K562 (cell line): ENCODE results near the gene FGR. TPM values are rescaled to one million over a fixed set of nuclear protein-coding genes. Genes with fewer than 3 reads are reported as not detected.

Experiments
- ATAC-seq: fragments of 200-7000 bp; cut with Tn5 transposase; 3 replicates; pipeline ENCODE4 v1.9.1; 2020; ENCODE audit warnings: moderate library complexity
- BruUV-seq: library from RNA; stranded (reverse); fragments of 400-500 nt; replicated peaks from 2 replicates; lab custom pipeline; 2021; lab: Mats Ljungman, UMichigan
- CTCF ChIA-PET: fragments of 300-600 bp; formaldehyde crosslinking; extraction: SDS; loops from one replicate; lab custom pipeline; 2021; ENCODE audit warnings: low intra/inter-chr PET ratio; lab: Yijun Ruan, JAX
- POLR2A ChIA-PET: fragments of 300-600, 350-650 bp; sonication (Branson Sonifier 250); formaldehyde crosslinking; extraction: SDS; loops from one replicate; lab custom pipeline; 2021; ENCODE audit warnings: antibody characterized with exemption, inconsistent platforms; lab: Yijun Ruan, JAX
- DNase-seq, 4 experiments: peaks; one replicate each; pipeline versions ENCODE4 v3.0.0 to v3.0.0-alpha.2; 2011 to 2018; ENCODE audit warnings: low spot score in 3 of 4, mixed read lengths in 3 of 4; ENCODE audit errors: extremely low read depth in 1 of 4
- FAIRE-seq: peaks from 2 replicates; lab custom pipeline; 2011; peaks lifted over from hg19 to GRCh38; lab: Jason Lieb, UNC
- H2AFZ ChIP-seq: 2 replicates; pipeline ENCODE4 v1.6.0; 2011; ENCODE audit warnings: low read depth, low read length, control low read depth, inconsistent platforms
- H3K27ac ChIP-seq: fragments of 200-600 bp; 3 replicates; pipeline ENCODE4 v1.8.0; 2011; ENCODE audit warnings: low read depth, mild to moderate bottlenecking, control low read depth, inconsistent platforms, low read length, moderate library complexity, mixed read lengths; ENCODE audit errors: extremely low read depth
- H3K27me3 ChIP-seq, 2 experiments: fragments of 300-600 bp in 1 of 2; 2 replicates in 1 of 2; 3 replicates in 1 of 2; pipeline versions ENCODE4 v1.6.0 to v1.8.0; 2011; ENCODE audit warnings: inconsistent platforms in 2 of 2, low read length in 2 of 2, mild to moderate bottlenecking in 1 of 2, mixed read lengths in 1 of 2, moderate library complexity in 1 of 2; ENCODE audit not compliant: control insufficient read depth in 2 of 2, insufficient read depth in 2 of 2
- H3K36me3 ChIP-seq: fragments of 300-600 bp; 3 replicates; pipeline ENCODE4 v1.8.0; 2011; ENCODE audit warnings: mild to moderate bottlenecking, low read length, inconsistent platforms; ENCODE audit not compliant: control insufficient read depth, insufficient read depth
- H3K4me1 ChIP-seq, 2 experiments: fragments of 200-600 bp in 1 of 2; replicated peaks in 1 of 2; 2 replicates in 1 of 2; 3 replicates in 1 of 2; pipeline versions ENCODE4 v1.5.1 to v1.8.0; 2011; ENCODE audit warnings: inconsistent platforms in 2 of 2, low read length in 2 of 2, mild to moderate bottlenecking in 1 of 2, mixed read lengths in 1 of 2, moderate library complexity in 1 of 2; ENCODE audit not compliant: control insufficient read depth in 2 of 2, insufficient read depth in 2 of 2
- H3K4me2 ChIP-seq: 2 replicates; pipeline ENCODE4 v1.6.1; 2011; ENCODE audit warnings: low read length, control low read depth, inconsistent platforms, mixed read lengths; ENCODE audit not compliant: insufficient read depth
- H3K4me3 ChIP-seq: fragments of 200-600 bp; sonication (generic), shearing (Covaris generic); 2 replicates; pipeline ENCODE4 v1.5.1; 2016; ENCODE audit warnings: control low read depth, inconsistent platforms
- H3K79me2 ChIP-seq: fragments of 200-600 bp; 3 replicates; pipeline ENCODE4 v1.8.0; 2011; ENCODE audit warnings: low read length, inconsistent platforms; ENCODE audit not compliant: control insufficient read depth, insufficient read depth
- H3K9ac ChIP-seq, 2 experiments: 2 replicates each; pipeline versions ENCODE4 v1.6.0 to v1.6.1; 2011; ENCODE audit warnings: low read depth in 2 of 2, low read length in 2 of 2, control low read depth in 1 of 2, inconsistent platforms in 1 of 2, mild to moderate bottlenecking in 1 of 2, mixed read lengths in 1 of 2; ENCODE audit not compliant: insufficient read depth in 1 of 2
- H3K9me1 ChIP-seq: one replicate; pipeline ENCODE4 v1.6.0; 2011; ENCODE audit warnings: inconsistent platforms, mild to moderate bottlenecking, low read length, moderate library complexity; ENCODE audit not compliant: control insufficient read depth, insufficient read depth
- H3K9me3 ChIP-seq: replicated peaks from 2 replicates; pipeline ENCODE4 v1.5.1; 2011; ENCODE audit warnings: low read depth, low read length, inconsistent platforms; ENCODE audit not compliant: control insufficient read depth, insufficient read depth
- H4K20me1 ChIP-seq: replicated peaks from 2 replicates; pipeline ENCODE4 v1.6.1; 2011; ENCODE audit warnings: low read length, inconsistent platforms, mixed read lengths; ENCODE audit not compliant: control insufficient read depth, insufficient read depth
- ARID3B ChIP-seq: fragments of 250-450 bp; sonication (Bioruptor Pico); IDR thresholded peaks from 2 replicates; pipeline ENCODE4 v1.4.0; 2020; ENCODE audit warnings: borderline replicate concordance
- BHLHE40 ChIP-seq: IDR thresholded peaks from 2 replicates; pipeline ENCODE4 v1.6.1; 2011; ENCODE audit warnings: low read length, improper control_type of control experiment
- CBFB ChIP-seq: sonication (generic); formaldehyde crosslinking; IDR thresholded peaks from 2 replicates; pipeline ENCODE4 v1.4.0; 2020; ENCODE audit warnings: mild to moderate bottlenecking, missing genetic modification reagents
- CEBPB ChIP-seq: fragments of 450-650 bp; IDR thresholded peaks from 2 replicates; pipeline ENCODE4 v1.6.1; 2016; ENCODE audit warnings: missing genetic modification characterization, missing compliant biosample characterization
- CEBPG ChIP-seq, 3 experiments: fragments of 200-800 bp in 1 of 3; sonication (Bioruptor generic) in 1 of 3; sonication (generic) in 1 of 3; formaldehyde crosslinking in 1 of 3; IDR thresholded peaks in 2 of 3; conservative IDR thresholded peaks in 1 of 3; 2 replicates each; pipeline versions ENCODE4 v1.6.1 to v1.8.0; 2016 to 2022; ENCODE audit warnings: missing compliant biosample characterization in 2 of 3, missing genetic modification characterization in 2 of 3, mild to moderate bottlenecking in 1 of 3, missing genetic modification reagents in 1 of 3
- DPF2 ChIP-seq: fragments of 450-650 bp; IDR thresholded peaks from 2 replicates; pipeline ENCODE4 v1.6.1; 2016
- ESRRA ChIP-seq: fragments of 450-650 bp; IDR thresholded peaks from 2 replicates; pipeline ENCODE4 v1.6.1; 2014; ENCODE audit warnings: low read depth, mild to moderate bottlenecking, moderate library complexity, borderline replicate concordance
- FOXP1 ChIP-seq: sonication (generic); formaldehyde crosslinking; IDR thresholded peaks from 2 replicates; pipeline ENCODE4 v1.8.0; 2022; ENCODE audit warnings: mild to moderate bottlenecking, missing genetic modification reagents
- MLX ChIP-seq, 2 experiments: fragments of 450-650 bp in 1 of 2; sonication (generic) in 1 of 2; formaldehyde crosslinking; conservative IDR thresholded peaks; 2 replicates each; pipeline versions ENCODE4 v1.4.0 to v1.8.1; 2020 to 2022; ENCODE audit warnings: mild to moderate bottlenecking in 1 of 2, missing genetic modification reagents in 1 of 2
- SP1 ChIP-seq: sonication (generic); formaldehyde crosslinking; IDR thresholded peaks from 2 replicates; pipeline ENCODE4 v1.8.1; 2022; ENCODE audit warnings: mild to moderate bottlenecking, missing genetic modification reagents
- TFAM ChIP-seq: fragments of 250-450 bp; sonication (Bioruptor Pico); conservative IDR thresholded peaks from 2 replicates; pipeline ENCODE4 v1.5.0; 2021; ENCODE audit warnings: mild to moderate bottlenecking, moderate library complexity
- ZBTB8A ChIP-seq: fragments of 450-650 bp; IDR thresholded peaks from 2 replicates; pipeline ENCODE4 v1.6.1; 2018; ENCODE audit warnings: mild to moderate bottlenecking, moderate library complexity; ENCODE audit not compliant: partially characterized antibody
- WGBS: fragments of 100-300 bp; shearing (Covaris generic); methylation state at CpG from one replicate; pipeline ENCODE4 v1.1.6; 2016; ENCODE audit warnings: low coverage, mixed read lengths; ENCODE audit not compliant: insufficient coverage; ENCODE audit errors: missing lambda C conversion rate; 5-methylcytosine and 5-hydroxymethylcytosine counted together
- in situ Hi-C: fragments of 300-500 bp; cut with MboI; formaldehyde crosslinking; loops from 4 replicates; pipeline ENCODE4 v1.15.0; 2018; ENCODE audit warnings: inconsistent platforms, mixed read lengths
- intact Hi-C: fragments of 100-400 bp; cut with micrococcal nuclease; formaldehyde crosslinking; loops from 2 replicates; pipeline ENCODE4 v1.14.2; 2022
- polyA plus RNA-seq, 8 experiments: library from polyadenylated mRNA; depleted of rRNA in 4 of 8; stranded (reverse) in 5 of 8; unstranded in 3 of 8; fragments of >200 nt; fragmentation: Nextera tagmentation in 2 of 8; fragmentation: Illumina TruSeq in 1 of 8; extraction: Ambion mirVana in 2 of 8; extraction: Trizol in 1 of 8; gene quantifications; 2 replicates each; pipeline versions ENCODE4 v1.2.1 to v1.2.3, GENCODE V29; 2011 to 2014; ENCODE audit warnings: inconsistent platforms in 1 of 8, missing spikeins in 1 of 8
- total RNA-seq, 7 experiments: library from RNA; depleted of rRNA in 6 of 7; stranded (reverse); fragments of >200 nt in 6 of 7; fragmentation: Illumina TruSeq in 2 of 7; extraction: Trizol in 2 of 7; gene quantifications; 2 replicates each; pipeline versions ENCODE4 v1.2.1 to v1.2.3, GENCODE V29; 2011 to 2021; ENCODE audit warnings: low replicate concordance in 1 of 7

FGR gene
- total and polyA plus RNA-seq, 9 of the 15 experiments (the other 6 are each of a cell fraction or from before 2014, with no cell fraction given), result 0.04 to 0.11 TPM; not detected in 7

- peaks cover 9% of the 10 kb centered on the region; the same call in 1 of the 3 replicates for H3K36me3 ChIP-seq
- ATAC-seq (no peak), FAIRE-seq (peak; percentile 48), DNase-seq (no peak)
- TF ChIP-seq ARID3B (CRISPR knock-in tag) (no peak), BHLHE40 (peak; percentile 56), DPF2 (no peak; the same call in 1 of the 2 replicates), CEBPB (tag) (peak; percentile 67), CBFB (CRISPR knock-in tag) (0 out of 2 replicates have a peak, but pooled peaks have one; percentile 1), SP1 (peak; percentile 31; the same call in 1 of the 2 replicates), MLX (CRISPR knock-in tag; conservative IDR thresholded peaks at IDR 0.05) (no peak), ESRRA (peak; percentile 88), ZBTB8A (no peak), CEBPG (CRISPR knock-in tag; IDR thresholded peaks at IDR 0.05) (peak; percentile 55), CEBPG (tag; conservative IDR thresholded peaks at IDR 0.05 in 1 of 2, IDR thresholded peaks at IDR 0.05 in 1 of 2) (no peak; a peak in 1 of 4 replicates), TFAM (no peak), FOXP1 (CRISPR knock-in tag) (0 out of 2 replicates have a peak, but pooled peaks have one; percentile 43)
- no peaks in the 10 kb centered on the region for H3K9me3 ChIP-seq
- in situ Hi-C loops, result no loop called here
- ChIA-PET POLR2A (interaction anchor here (1.0 kb wide), 3 partner anchors 9 to 22 kb away, joined by 3 to 4 read pairs (median 4); no protein-coding TSS in a partner anchor), CTCF (no interaction called here)
- H3K9ac ChIP-seq, result peak overlapping the region; percentile 5 to 84; a peak in 1 of 4 replicates
- no peak overlapping the region for H2AFZ ChIP-seq
- peaks cover 31% of the 10 kb centered on the region for H4K20me1 ChIP-seq
- BruUV-seq, result no TSS peak
- 52% methylated on average over 8 of the region's 8 CpGs for WGBS
- intact Hi-C loops, result no loop called here
- peaks cover 79% of the 10 kb centered on the region for H3K79me2 ChIP-seq
- no peaks in the 10 kb centered on the region for H3K27me3 ChIP-seq
- peak overlapping the region; percentile 23; the same call in 1 of the 2 replicates for H3K4me2 ChIP-seq
- H3K4me1 ChIP-seq, result peaks cover 55 to 67% of the 10 kb centered on the region in 2 experiments
- H3K27ac ChIP-seq, result peak overlapping the region; percentile 29; the same call in 1 of the 3 replicates
- H3K4me3 ChIP-seq, result no peak overlapping the region
- no peaks in the 10 kb centered on the region for H3K9me1 ChIP-seq
Observed at GRCh38 chr1:27574001-27574781, 60.8 kb downstream of the FGR start.
